Peyer's patch (tissue), 4 donors: ENCODE data around the gene NFYC. TPM values are rescaled to one million over a fixed set of nuclear protein-coding genes. Genes with fewer than 3 reads are reported as not detected.

Experiments
- DNase-seq, 3 donors: peaks; one replicate each; pipeline ENCODE4 v3.0.0-alpha.2; 2017 to 2019
- H3K27ac ChIP-seq, 4 donors: fragments of 200-600 bp; sonication (generic); one replicate each; pipeline ENCODE4 v1.5.1; 2016 to 2019
- H3K27me3 ChIP-seq, 2 donors: fragments of 200-600 bp; sonication (generic); one replicate each; pipeline ENCODE4 v1.5.1; 2019
- H3K36me3 ChIP-seq, 3 donors: fragments of 200-600 bp; sonication (generic); one replicate each; pipeline ENCODE4 v1.5.1; 2016 to 2019
- H3K4me1 ChIP-seq, 4 donors: fragments of 200-600 bp; sonication (generic); one replicate each; pipeline ENCODE4 v1.5.1; 2016 to 2019
- H3K4me3 ChIP-seq, 4 donors: fragments of 200-600 bp; sonication (generic); 1 replicate in 3 of 4; 2 replicates in 1 of 4; pipeline ENCODE4 v1.5.1; 2016 to 2019; ENCODE audit warnings: mild to moderate bottlenecking in 1 of 4
- H3K9me3 ChIP-seq, 4 donors: fragments of 200-600 bp; sonication (generic); one replicate each; pipeline ENCODE4 v1.5.1; 2016 to 2019; ENCODE audit warnings: mild to moderate bottlenecking in 1 of 4
- CTCF ChIP-seq, 6 experiments: fragments of 450-650 bp in 4 of 6; fragments of 200-600 bp in 2 of 6; sonication (generic) in 1 of 6; IDR thresholded peaks; one replicate each; pipeline ENCODE4 v1.5.1; 2017 to 2019; ENCODE audit warnings: antibody characterized with exemption in 6 of 6, mild to moderate bottlenecking in 3 of 6, moderate library complexity in 1 of 6
- POLR2A ChIP-seq, 2 donors: fragments of 450-650 bp; IDR thresholded peaks; one replicate each; pipeline ENCODE4 v1.5.1; 2017; ENCODE audit warnings: antibody characterized with exemption in 2 of 2, mild to moderate bottlenecking in 2 of 2, moderate library complexity in 2 of 2
- total RNA-seq, 4 donors: library from RNA; depleted of rRNA; stranded (reverse); fragments of >200 nt; gene quantifications; one replicate each; pipeline ENCODE4 v1.1.0, GENCODE V29; 2016

Gene NFYC
- total RNA-seq, 4 donors from 2014 or later: 53.1 to 122 (median 65.0) TPM

- Histone ChIP-seq H3K4me3 (no peak overlapping the region), H3K36me3 (peaks cover 0 to 83% (median 0%) of the 10 kb centered on the region in 3 donors), H3K27me3 (no peaks in the 10 kb centered on the region), H3K27ac (no peak overlapping the region), H3K4me1 (peaks cover 0 to 10% (median 0%) of the 10 kb centered on the region in 4 donors), H3K9me3 (no peaks in the 10 kb centered on the region)
- DNase-seq: no peak
- no peak for TF ChIP-seq CTCF (IDR thresholded peaks at IDR 0.05)
- no peak for TF ChIP-seq POLR2A (IDR thresholded peaks at IDR 0.05)
Measured at GRCh38 chr1:40753142-40753882, 61.8 kb downstream of the NFYC start.

GRCh38 chr1:40754201-40754600 is 62.7 kb downstream of the NFYC start:
- no peak for TF ChIP-seq CTCF (IDR thresholded peaks at IDR 0.05)
- no peak for TF ChIP-seq POLR2A (IDR thresholded peaks at IDR 0.05)
- H3K36me3 ChIP-seq: peaks cover 0 to 84% (median 0%) of the 10 kb centered on the region in 3 donors
- peaks cover 0 to 7% (median 0%) of the 10 kb centered on the region in 4 donors for H3K4me1 ChIP-seq

GRCh38 chr1:40755067-40755466 is 63.6 kb downstream of the NFYC start:
- Histone ChIP-seq H3K4me3 (no peak overlapping the region), H3K4me1 (peaks cover 0 to under 1% (median 0%) of the 10 kb centered on the region in 4 donors), H3K27ac (no peak overlapping the region), H3K27me3 (no peaks in the 10 kb centered on the region), H3K36me3 (peaks cover 0 to 84% (median 0%) of the 10 kb centered on the region in 3 donors), H3K9me3 (no peaks in the 10 kb centered on the region)
- no peak for TF ChIP-seq CTCF (IDR thresholded peaks at IDR 0.05)
- no peak for TF ChIP-seq POLR2A (IDR thresholded peaks at IDR 0.05)
- DNase-seq: no peak

More at GRCh38 chr1:40754201-40754600, 62.7 kb downstream of the NFYC start:
- DNase-seq: no peak
- Histone ChIP-seq H3K9me3 (no peaks in the 10 kb centered on the region), H3K27ac (no peak overlapping the region), H3K4me3 (no peak overlapping the region), H3K27me3 (no peaks in the 10 kb centered on the region)

- Histone ChIP-seq H3K27ac (no peak overlapping the region), H3K27me3 (no peaks in the 10 kb centered on the region), H3K36me3 (peaks cover 0 to 88% (median 0%) of the 10 kb centered on the region in 3 donors), H3K9me3 (no peaks in the 10 kb centered on the region), H3K4me1 (no peaks in the 10 kb centered on the region), H3K4me3 (no peak overlapping the region)
- no peak for DNase-seq
- TF ChIP-seq POLR2A (IDR thresholded peaks at IDR 0.05) (no peak), CTCF (IDR thresholded peaks at IDR 0.05) (no peak)
Measured at GRCh38 chr1:40756523-40756922, 65.0 kb downstream of the NFYC start.

GRCh38 chr1:40757084-40757483 is 65.6 kb downstream of the NFYC start:
- Histone ChIP-seq H3K4me1 (no peaks in the 10 kb centered on the region), H3K27ac (no peak overlapping the region), H3K9me3 (no peaks in the 10 kb centered on the region), H3K4me3 (no peak overlapping the region), H3K27me3 (no peaks in the 10 kb centered on the region), H3K36me3 (peaks cover 0 to 90% (median 0%) of the 10 kb centered on the region in 3 donors)
- TF ChIP-seq CTCF (IDR thresholded peaks at IDR 0.05) (no peak), POLR2A (IDR thresholded peaks at IDR 0.05) (no peak)
- no peak for DNase-seq
